GM23338 (cell line): ENCODE data around the gene PCGF3. TPM values are rescaled to one million over a fixed set of nuclear protein-coding genes. Genes with fewer than 3 reads are reported as not detected.

Experiments used
- ATAC-seq: fragments of 200-7000 bp; cut with Tn5 transposase; 3 replicates; pipeline ENCODE4 v1.9.1; 2020
- DNase-seq: peaks from one replicate; pipeline ENCODE4 v3.0.0-alpha.2; 2015; ENCODE audit warnings: low spot score
- H2AFZ ChIP-seq: fragments of 200-600 bp; sonication (generic); 2 replicates; pipeline ENCODE4 v1.8.0; 2016; ENCODE audit warnings: antibody characterized with exemption, mild to moderate bottlenecking, moderate library complexity
- H3F3A ChIP-seq: fragments of 200-600 bp; sonication (generic); replicated peaks from 2 replicates; pipeline ENCODE4 v1.8.0; 2017; ENCODE audit warnings: antibody characterized with exemption, mixed run types, low read depth
- H3K27ac ChIP-seq: fragments of 200-600 bp; sonication (generic); 2 replicates; pipeline ENCODE4 v1.6.1; 2016; ENCODE audit warnings: low read depth
- H3K27me3 ChIP-seq: fragments of 200-600 bp; sonication (generic); 2 replicates; pipeline ENCODE4 v1.8.0; 2016; ENCODE audit warnings: mild to moderate bottlenecking, mixed run types, moderate library complexity; ENCODE audit not compliant: insufficient read depth
- H3K36me3 ChIP-seq: fragments of 200-600 bp; sonication (generic); 2 replicates; pipeline ENCODE4 v1.8.0; 2016; ENCODE audit warnings: mild to moderate bottlenecking; ENCODE audit not compliant: insufficient read depth
- H3K4me1 ChIP-seq: fragments of 200-600 bp; sonication (generic); 2 replicates; pipeline ENCODE4 v1.8.0; 2016; ENCODE audit warnings: mild to moderate bottlenecking, moderate library complexity; ENCODE audit not compliant: insufficient read depth
- H3K4me2 ChIP-seq: fragments of 200-600 bp; sonication (generic); 2 replicates; pipeline ENCODE4 v1.7.1; 2017; ENCODE audit warnings: mixed run types
- H3K4me3 ChIP-seq: fragments of 200-600 bp; sonication (generic); 2 replicates; pipeline ENCODE4 v1.6.1; 2016; ENCODE audit warnings: mixed run types
- H3K79me2 ChIP-seq: fragments of 200-600 bp; sonication (generic); replicated peaks from 2 replicates; pipeline ENCODE4 v1.8.0; 2017; ENCODE audit warnings: mild to moderate bottlenecking; ENCODE audit not compliant: insufficient read depth
- H3K9me2 ChIP-seq: fragments of 200-600 bp; sonication (generic); 2 replicates; pipeline ENCODE4 v1.8.0; 2017; ENCODE audit not compliant: insufficient read depth
- H4K20me1 ChIP-seq: fragments of 200-600 bp; sonication (generic); replicated peaks from 2 replicates; pipeline ENCODE4 v1.8.0; 2017; ENCODE audit warnings: mild to moderate bottlenecking; ENCODE audit not compliant: insufficient read depth
- H3K27ac Mint-ChIP-seq: 2 replicates; pipeline ENCODE4 v1.8.0; 2020; ENCODE audit warnings: inconsistent platforms, mild to moderate bottlenecking, moderate library complexity, mixed read lengths
- H3K27me3 Mint-ChIP-seq: 3 replicates; pipeline ENCODE4 v1.8.0; 2022; ENCODE audit warnings: low read depth, mild to moderate bottlenecking, moderate library complexity, mixed read lengths, inconsistent platforms; ENCODE audit not compliant: insufficient read depth, poor library complexity
- H3K36me3 Mint-ChIP-seq: 3 replicates; pipeline ENCODE4 v1.8.0; 2021; ENCODE audit warnings: low read depth, mild to moderate bottlenecking, inconsistent platforms, moderate library complexity, mixed read lengths
- H3K4me1 Mint-ChIP-seq: 3 replicates; pipeline ENCODE4 v1.8.0; 2020; ENCODE audit warnings: mild to moderate bottlenecking, inconsistent platforms, mixed read lengths
- H3K4me3 Mint-ChIP-seq: 3 replicates; pipeline ENCODE4 v1.8.0; 2021; ENCODE audit warnings: moderate library complexity, mild to moderate bottlenecking, inconsistent platforms, mixed read lengths
- H3K9me3 Mint-ChIP-seq: 3 replicates; pipeline ENCODE4 v1.8.0; 2020; ENCODE audit warnings: moderate library complexity, mild to moderate bottlenecking, inconsistent platforms, mixed read lengths
- JUNB ChIP-seq: IDR thresholded peaks from one replicate; pipeline ENCODE4 v1.6.1; 2016; ENCODE audit warnings: antibody characterized with exemption; ENCODE audit not compliant: unreplicated experiment
- NANOG ChIP-seq: IDR thresholded peaks from 2 replicates; pipeline ENCODE4 v1.6.1; 2016; ENCODE audit warnings: antibody characterized with exemption, borderline replicate concordance
- POLR2AphosphoS5 ChIP-seq: IDR thresholded peaks from 2 replicates; pipeline ENCODE4 v1.6.1; 2016; ENCODE audit warnings: antibody characterized with exemption, low read depth
- STAT1 ChIP-seq: IDR thresholded peaks from one replicate; pipeline ENCODE4 v1.6.1; 2016; ENCODE audit warnings: antibody characterized with exemption; ENCODE audit not compliant: unreplicated experiment
- ZNF462 ChIP-seq: fragments of 250-450 bp; sonication (Bioruptor Pico); IDR thresholded peaks from 2 replicates; pipeline ENCODE4 v1.5.0; 2020; ENCODE audit warnings: mild to moderate bottlenecking, moderate library complexity
- polyA plus RNA-seq: library from polyadenylated mRNA; unstranded; fragments of >200 nt; fragmentation: Nextera tagmentation; extraction: Ambion mirVana; gene quantifications from 2 replicates; pipeline ENCODE4 v1.2.1, GENCODE V29; 2016
- total RNA-seq: library from RNA; depleted of rRNA; stranded (reverse); fragments of >200 nt; shearing (Covaris generic); gene quantifications from 2 replicates; pipeline ENCODE4 v1.2.3, GENCODE V29; 2014
- TF ChIP-seq, protein P1 (sequence below), 2 experiments: fragments of 200-600 bp in 1 of 2; sonication (generic) in 1 of 2; conservative IDR thresholded peaks; 2 replicates each; pipeline versions ENCODE4 v1.5.1 to v1.6.1; 2016 to 2017; ENCODE audit warnings: antibody characterized with exemption in 2 of 2, low read depth in 2 of 2, mild to moderate bottlenecking in 2 of 2, moderate library complexity in 1 of 2

Gene PCGF3
- total and polyA plus RNA-seq, 2 experiments from 2014 or later, result 33.1 to 49.0 TPM

DNA sequence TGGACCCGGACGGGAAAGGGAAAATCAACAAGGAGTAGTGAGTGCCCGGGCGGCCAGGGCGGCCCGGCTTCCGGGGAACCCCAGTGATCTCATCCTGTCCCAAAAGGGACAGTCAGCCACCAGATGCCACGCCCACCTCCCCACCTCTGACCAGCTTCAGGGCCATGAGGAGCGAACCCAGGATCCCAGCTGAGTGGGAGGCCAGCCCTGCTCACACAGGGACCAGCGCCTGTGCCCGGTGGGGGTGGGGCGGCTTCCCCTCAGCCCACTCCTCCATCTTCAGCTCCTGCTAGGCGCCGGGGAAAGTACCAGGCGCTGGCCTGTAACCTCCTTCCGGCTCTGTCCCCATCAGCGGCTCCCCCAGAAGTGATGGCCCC lies 25.1 kb upstream of the PCGF3 start (continued):
- no peak for TF ChIP-seq ZNF462 (CRISPR knock-in tag)
- no peak for TF ChIP-seq NANOG
- TF ChIP-seq STAT1, result no peak
- TF ChIP-seq, protein P1, sequence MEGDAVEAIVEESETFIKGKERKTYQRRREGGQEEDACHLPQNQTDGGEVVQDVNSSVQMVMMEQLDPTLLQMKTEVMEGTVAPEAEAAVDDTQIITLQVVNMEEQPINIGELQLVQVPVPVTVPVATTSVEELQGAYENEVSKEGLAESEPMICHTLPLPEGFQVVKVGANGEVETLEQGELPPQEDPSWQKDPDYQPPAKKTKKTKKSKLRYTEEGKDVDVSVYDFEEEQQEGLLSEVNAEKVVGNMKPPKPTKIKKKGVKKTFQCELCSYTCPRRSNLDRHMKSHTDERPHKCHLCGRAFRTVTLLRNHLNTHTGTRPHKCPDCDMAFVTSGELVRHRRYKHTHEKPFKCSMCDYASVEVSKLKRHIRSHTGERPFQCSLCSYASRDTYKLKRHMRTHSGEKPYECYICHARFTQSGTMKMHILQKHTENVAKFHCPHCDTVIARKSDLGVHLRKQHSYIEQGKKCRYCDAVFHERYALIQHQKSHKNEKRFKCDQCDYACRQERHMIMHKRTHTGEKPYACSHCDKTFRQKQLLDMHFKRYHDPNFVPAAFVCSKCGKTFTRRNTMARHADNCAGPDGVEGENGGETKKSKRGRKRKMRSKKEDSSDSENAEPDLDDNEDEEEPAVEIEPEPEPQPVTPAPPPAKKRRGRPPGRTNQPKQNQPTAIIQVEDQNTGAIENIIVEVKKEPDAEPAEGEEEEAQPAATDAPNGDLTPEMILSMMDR (conservative IDR thresholded peaks at IDR 0.05; ENCODE audit: low read depth in 2 of 2), result no peak

DNA sequence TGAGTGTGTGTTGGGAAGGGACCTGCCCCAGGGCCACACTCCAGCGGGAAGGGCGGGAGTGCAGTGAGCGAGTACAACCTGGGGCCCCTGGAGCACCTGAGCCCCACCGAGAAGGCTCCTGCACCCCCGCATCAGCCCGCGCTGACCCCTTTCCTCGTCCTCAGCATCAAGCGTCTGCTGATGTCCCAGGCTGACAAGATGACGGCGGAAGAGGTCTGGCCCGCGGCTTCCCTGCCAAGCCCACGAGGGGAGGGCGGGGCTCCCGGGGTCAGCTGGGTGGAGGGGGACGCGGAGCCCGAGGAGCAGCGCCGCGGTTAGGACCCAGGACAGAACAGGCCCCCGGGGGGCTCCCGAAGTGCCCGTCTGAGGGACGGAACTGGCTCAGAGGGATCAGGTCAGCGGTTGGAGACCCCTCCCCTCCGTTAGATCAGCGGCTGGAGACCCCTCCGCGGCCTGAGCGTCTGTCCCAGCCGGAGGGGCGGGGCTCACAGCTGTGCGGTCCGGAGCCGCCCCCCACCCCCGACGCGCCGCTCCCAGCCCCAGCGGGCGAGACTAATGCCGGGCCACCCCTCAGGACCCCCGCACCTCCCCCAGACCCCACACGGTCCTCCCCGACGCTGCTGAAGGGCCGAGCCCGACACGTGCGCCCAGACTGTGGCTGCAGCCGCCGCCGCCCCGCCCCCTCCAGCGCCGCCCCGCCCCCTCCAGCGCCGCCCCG lies 24.5 kb upstream of the PCGF3 start:
- Mint-ChIP-seq H3K36me3 (no peaks in the 10 kb centered on the region; the same call in 2 of the 3 replicates), H3K4me3 (peak overlapping the region; percentile 68), H3K4me1 (peaks cover 8% of the 10 kb centered on the region), H3K27me3 (peaks cover 18% of the 10 kb centered on the region), H3K9me3 (peaks cover 3% of the 10 kb centered on the region; the same call in 2 of the 3 replicates), H3K27ac (no peak overlapping the region)
- H3K36me3 ChIP-seq, result no peaks in the 10 kb centered on the region
- peak overlapping the region; percentile 80; the same call in 1 of the 2 replicates for H2AFZ ChIP-seq
- H4K20me1 ChIP-seq, result no peaks in the 10 kb centered on the region
- H3K79me2 ChIP-seq, result no peaks in the 10 kb centered on the region
- peaks cover 8% of the 10 kb centered on the region for H3F3A ChIP-seq
- no peaks in the 10 kb centered on the region for H3K4me1 ChIP-seq
- no peaks in the 10 kb centered on the region for H3K9me2 ChIP-seq
- peak overlapping the region; percentile 70 for H3K4me3 ChIP-seq
- H3K27me3 ChIP-seq, result no peaks in the 10 kb centered on the region
- no peak overlapping the region for H3K27ac ChIP-seq
- TF ChIP-seq POLR2AphosphoS5, result peak; percentile 57; the same call in 1 of the 2 replicates
- TF ChIP-seq JUNB, result no peak
- H3K4me2 ChIP-seq, result peak overlapping the region; percentile 88
- ATAC-seq (peak; percentile 22), DNase-seq (peak; percentile 77)
